ENCODE measurements around the gene ATOX1.
"Not testable (repeated sequence)": the region's sequence is repeated elsewhere in the genome, so short reads cannot be mapped to it uniquely, and the experiment has no call there.

ATOX1 gene

DNA sequence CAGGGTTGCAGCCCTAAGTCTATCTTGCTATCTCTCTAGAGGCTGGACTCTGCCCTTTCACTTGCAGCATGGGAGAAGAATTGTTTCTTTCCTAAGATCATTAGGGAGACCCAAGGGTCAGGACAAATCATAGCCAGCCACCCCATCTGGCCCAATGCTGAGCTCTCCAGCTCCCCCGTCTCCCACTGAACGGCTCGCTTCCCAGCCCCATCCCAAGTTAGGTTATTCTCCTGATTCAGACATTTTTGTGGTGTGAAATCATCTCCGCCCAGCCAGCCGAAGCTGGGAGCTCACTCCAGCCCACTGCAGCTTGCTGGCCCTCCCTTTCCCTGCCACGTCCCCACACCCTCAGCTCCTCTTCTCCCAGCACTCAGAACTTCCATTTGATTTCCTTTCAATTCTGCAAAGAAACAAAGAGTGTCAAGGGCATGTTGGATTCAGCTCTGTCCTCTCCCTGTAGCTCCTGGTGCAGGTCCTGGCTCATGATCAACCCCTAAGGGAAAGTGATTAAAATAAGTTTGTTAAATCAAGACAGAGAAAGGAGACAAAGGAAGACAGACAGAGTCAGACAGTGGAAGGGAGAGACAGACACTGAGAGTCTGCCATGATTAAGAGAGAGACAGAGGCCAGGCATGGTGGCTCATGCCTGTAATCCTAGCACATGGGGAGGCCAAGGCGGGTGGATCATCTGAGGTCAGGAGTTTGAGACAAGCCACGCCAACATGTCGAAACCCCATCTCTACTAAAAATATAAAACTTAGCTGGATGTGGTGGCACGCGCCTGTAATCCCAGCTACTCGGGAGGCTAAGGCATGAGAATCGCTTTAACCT is 59.1 kb downstream of the ATOX1 start:
- no peak overlapping the region for H3K4me3 ChIP-seq (ENCODE audit: low read depth, low read length)

DNA sequence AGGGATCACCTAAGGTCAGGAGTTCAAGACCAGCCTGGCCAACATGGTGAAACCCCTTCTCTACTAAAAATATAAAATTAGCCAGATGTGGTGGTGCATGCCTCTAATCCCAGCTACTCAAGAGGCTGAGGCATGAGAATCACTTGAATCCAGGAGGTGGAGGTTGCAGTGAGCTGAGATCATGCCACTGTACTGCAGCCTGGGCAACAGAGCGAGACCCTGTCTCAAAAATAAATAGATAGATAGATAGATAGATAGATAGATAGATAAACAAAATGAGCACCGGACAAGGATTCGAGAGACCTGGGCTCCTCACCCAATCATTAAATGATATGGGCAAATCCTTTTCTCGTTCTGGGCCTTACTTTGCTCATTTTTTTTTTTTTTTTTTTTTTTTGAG is 60.4 kb downstream of the ATOX1 start:
- not testable (repeated sequence) for H3K4me3 ChIP-seq (ENCODE audit: low read depth, low read length)

DNA sequence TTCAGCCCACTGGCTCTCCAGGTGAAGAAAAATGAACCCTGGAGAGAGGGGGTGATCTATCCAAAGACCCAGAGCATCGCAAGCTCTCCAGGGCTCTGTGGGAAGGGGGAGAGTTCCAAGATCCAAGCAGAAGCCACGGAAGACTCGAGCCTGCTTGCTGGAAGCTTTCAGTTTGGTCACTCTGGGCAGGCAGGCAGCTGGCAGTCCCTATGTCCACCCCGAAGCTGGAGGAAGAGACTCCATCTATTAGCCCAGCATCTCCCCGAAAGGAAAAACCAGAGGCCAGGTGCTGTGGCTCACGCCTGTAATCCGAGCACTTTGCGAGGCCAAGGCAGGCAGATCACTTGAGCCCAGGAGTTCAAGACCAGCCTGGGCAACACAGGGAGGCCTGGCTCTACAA is 61.0 kb downstream of the ATOX1 start:
- H3K4me3 ChIP-seq (ENCODE audit: low read depth, low read length) = no peak overlapping the region

DNA sequence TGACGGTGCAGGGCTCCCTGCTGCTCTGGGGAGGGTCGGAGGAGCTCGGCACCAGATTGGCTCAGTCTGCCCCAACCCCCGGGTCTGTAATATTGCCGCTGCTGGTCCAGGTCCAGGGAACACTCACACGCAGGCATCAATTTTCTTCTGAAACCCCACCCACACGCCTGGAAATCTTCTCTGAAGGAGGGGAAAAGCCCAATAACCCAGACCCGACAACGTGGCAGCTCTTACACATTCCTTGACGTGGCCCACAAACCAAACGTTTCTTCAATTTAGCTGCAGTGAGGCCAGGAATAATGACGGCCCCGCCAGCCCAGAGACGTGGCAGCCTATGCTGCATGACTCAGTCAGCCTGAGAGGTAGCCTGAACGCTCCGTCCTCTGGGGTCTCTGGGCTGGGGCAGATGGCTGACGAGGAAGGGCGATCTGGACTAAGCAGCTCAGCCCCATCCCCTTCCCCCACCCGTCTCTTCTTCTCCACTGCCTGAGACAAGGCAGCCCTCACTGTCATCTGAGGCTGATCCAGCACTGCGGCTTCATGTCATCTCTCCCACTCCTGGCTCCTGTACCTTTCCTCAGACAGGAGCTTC is 61.9 kb downstream of the ATOX1 start:
- no peak overlapping the region for H3K4me3 ChIP-seq (ENCODE audit: low read depth, low read length)

DNA sequence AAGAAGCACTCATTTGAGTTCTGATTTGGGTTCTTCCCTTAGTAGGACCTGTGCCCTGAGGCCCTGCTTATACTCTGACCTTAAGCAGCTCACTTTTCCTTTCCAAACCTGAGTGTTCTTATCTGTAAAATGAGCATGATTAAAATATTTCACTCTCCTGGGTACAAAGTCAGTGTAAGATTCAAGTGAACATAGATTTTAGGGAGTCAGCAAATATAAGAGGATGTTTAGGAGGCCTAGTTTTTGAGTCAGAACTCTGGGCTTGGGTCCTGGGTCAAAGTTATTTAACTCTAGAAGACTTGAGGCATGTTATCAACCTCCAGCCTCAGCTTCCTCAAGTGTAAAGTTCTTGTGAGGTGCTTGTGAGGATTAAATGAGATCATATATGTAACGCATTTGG is 63.0 kb downstream of the ATOX1 start:
- H3K4me3 ChIP-seq (ENCODE audit: low read depth, low read length) = no peak overlapping the region

DNA sequence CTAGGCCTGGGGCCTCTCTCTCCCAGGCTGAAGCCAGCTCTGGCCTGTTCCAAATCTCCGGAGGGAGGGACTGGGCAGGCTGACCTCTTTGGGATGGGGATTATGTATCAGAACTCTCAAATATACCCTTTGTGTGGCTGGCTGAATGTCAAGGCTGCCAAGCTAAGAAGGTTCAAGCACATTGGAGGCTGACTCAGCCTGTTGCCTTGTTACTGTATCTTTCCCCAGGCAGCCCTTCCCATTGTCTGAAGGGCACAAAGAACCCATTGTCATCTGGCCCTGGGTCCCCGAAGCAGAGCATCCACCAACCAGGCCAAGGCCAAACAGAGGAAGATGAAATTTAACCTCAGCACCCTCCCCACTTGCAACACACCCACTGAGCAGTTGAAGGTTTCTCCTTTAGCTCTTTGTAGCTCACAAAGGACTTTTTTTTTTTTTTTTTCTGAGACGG is 64.4 kb downstream of the ATOX1 start:
- no peak overlapping the region for H3K4me3 ChIP-seq (ENCODE audit: low read depth, low read length)
